ENCODE results near the gene CABLES2.

GRCh38 chr20:62368976-62369814 is 37.9 kb downstream of the CABLES2 start:
- TF ChIP-seq EZH2 (IDR thresholded peaks at IDR 0.05; ENCODE audit: borderline replicate concordance, low read length) (no peak), CTCF (IDR thresholded peaks at IDR 0.05; ENCODE audit: low read length) (no peak)

All from OCI-LY1 (cell line).